Ovary (tissue), 3 donors: ENCODE results near the gene KLK3.

Experiments used
- POLR2A ChIP-seq: fragments of 450-650 bp; IDR thresholded peaks from one replicate; pipeline ENCODE4 v1.6.1; 2017; ENCODE audit warnings: antibody characterized with exemption, mild to moderate bottlenecking, moderate library complexity
- TF ChIP-seq, protein P1 (sequence below), 3 donors: fragments of 450-650 bp in 2 of 3; fragments of 200-600 bp in 1 of 3; IDR thresholded peaks; one replicate each; pipeline versions ENCODE4 v1.5.1 to v1.8.0; 2016 to 2022; ENCODE audit warnings: antibody characterized with exemption in 3 of 3, mild to moderate bottlenecking in 1 of 3
- donor health status: DM: no; HTN: no; CAD: no.

DNA sequence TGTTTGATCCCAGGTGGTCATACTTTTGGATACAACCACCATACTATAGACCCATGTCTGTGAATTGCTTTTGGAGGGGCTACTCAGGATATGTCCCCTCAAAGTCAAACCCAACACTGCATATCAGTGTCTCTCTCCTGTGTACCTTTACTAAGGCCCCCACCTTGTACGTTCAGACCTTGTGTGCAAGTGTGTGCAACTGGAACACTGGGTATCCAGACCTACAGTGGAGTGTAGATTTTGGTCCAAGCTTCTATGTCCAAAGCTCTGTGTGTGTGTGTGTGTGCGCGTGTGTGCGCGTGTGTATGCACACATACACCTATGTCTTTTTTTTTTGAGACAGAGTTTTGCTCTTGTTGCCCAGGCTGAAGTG is 36.5 kb downstream of the KLK3 start:
- TF ChIP-seq, protein P1, sequence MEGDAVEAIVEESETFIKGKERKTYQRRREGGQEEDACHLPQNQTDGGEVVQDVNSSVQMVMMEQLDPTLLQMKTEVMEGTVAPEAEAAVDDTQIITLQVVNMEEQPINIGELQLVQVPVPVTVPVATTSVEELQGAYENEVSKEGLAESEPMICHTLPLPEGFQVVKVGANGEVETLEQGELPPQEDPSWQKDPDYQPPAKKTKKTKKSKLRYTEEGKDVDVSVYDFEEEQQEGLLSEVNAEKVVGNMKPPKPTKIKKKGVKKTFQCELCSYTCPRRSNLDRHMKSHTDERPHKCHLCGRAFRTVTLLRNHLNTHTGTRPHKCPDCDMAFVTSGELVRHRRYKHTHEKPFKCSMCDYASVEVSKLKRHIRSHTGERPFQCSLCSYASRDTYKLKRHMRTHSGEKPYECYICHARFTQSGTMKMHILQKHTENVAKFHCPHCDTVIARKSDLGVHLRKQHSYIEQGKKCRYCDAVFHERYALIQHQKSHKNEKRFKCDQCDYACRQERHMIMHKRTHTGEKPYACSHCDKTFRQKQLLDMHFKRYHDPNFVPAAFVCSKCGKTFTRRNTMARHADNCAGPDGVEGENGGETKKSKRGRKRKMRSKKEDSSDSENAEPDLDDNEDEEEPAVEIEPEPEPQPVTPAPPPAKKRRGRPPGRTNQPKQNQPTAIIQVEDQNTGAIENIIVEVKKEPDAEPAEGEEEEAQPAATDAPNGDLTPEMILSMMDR (IDR thresholded peaks at IDR 0.05), result no peak
- TF ChIP-seq POLR2A, result no peak
